ENCODE measurements around the gene RAB22A. TPM values are rescaled to one million over a fixed set of nuclear protein-coding genes. Genes with fewer than 3 reads are reported as not detected.
A peak's percentile ranks its signal among the peaks of the same experiment; 100 is the strongest.

Gene RAB22A
- 12.8 and 13.7 TPM in 2 replicates for total RNA-seq
- 19.5 and 20.6 TPM in 2 replicates for polyA plus RNA-seq
- polyA plus RNA-seq (2012), result 10.7 and 11.7 TPM in 2 replicates
- 3.9 and 13.0 TPM in 2 replicates for polyA minus RNA-seq (ENCODE audit: low replicate concordance)

DNA sequence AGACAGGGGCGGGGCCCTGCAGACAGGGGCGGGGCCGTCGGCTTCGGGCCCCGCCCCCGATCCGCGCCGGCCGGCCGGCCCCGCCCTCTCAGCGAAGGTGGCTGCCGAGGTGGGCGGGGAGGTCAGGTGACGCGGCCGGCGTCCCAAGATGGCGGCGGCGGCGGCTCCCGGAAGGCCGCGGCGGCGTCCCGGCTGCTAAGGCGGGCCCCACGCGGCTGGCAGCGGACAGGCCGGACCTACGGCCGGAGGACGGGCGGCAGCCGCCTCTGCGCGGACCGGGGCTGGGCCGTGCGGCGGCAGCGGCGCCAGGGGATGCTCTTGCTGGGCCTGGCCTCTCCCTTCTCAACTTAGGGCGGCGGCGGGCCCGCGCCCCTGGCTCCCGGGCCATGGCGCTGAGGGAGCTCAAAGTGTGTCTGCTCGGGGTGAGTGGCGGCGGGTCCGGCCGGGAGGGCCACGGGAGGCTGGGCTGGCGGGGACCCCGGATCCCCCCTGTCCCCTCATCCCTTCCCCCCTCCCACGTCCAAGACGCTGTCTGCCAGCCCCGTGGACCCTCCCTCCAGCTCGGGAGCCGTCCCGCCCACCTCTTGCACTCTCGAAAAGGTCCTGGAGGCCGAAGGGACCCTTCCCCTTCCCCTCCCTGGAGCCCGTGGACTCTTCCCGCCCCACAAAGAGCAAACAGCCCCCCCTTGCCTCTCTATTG is at the start of gene RAB22A:
Gene RAB22A, plus strand, starts transcription at position 125 of the 700 bp plus-strand sequence. Its CDS starts 262 bp downstream, at position 387.
- Histone ChIP-seq H4K20me1 (ENCODE audit: control insufficient read depth, extremely low read depth, insufficient read depth, low read length) (no peaks in the 10 kb centered on the region), H3K4me3 (replicated peaks in 1 of 4; ENCODE audit: control extremely low read depth in 1 of 4, insufficient read depth in 1 of 4, low read depth in 3 of 4, low read length in 4 of 4) (peak within 1 kb of the TSS; percentile 73 to 97 (median 94)), H2AFZ (ENCODE audit: low read length) (peak within 1 kb of the TSS; percentile 67), H3K9ac (ENCODE audit: insufficient read depth, low read length) (peak within 1 kb of the TSS; percentile 95), H3K9me3 (ENCODE audit: control insufficient read depth, insufficient read depth, low read depth, low read length) (no peaks in the 10 kb centered on the region), H3K4me1 (ENCODE audit: control insufficient read depth, extremely low read depth, insufficient read depth, low read length) (no peaks in the 10 kb centered on the region), H3K4me2 (ENCODE audit: extremely low read depth, insufficient read depth, low read length) (peak within 1 kb of the TSS; percentile 91), H3K79me2 (ENCODE audit: control insufficient read depth, insufficient read depth, low read length) (peaks cover 34% of the 10 kb centered on the region), H3K27me3 (ENCODE audit: control insufficient read depth, insufficient read depth, low read length) (no peaks in the 10 kb centered on the region), H3K36me3 (ENCODE audit: control insufficient read depth, insufficient read depth, low read length) (peaks cover 6% of the 10 kb centered on the region), H3K27ac (ENCODE audit: insufficient read depth, low read length) (peak within 1 kb of the TSS; percentile 86)
- peak; percentile 67 to 82 for DNase-seq (ENCODE audit: low read depth in 2 of 2)
- TF ChIP-seq CTCF (conservative IDR thresholded peaks at IDR 0.05 in 1 of 2, IDR thresholded peaks at IDR 0.05 in 1 of 2; ENCODE audit: low read depth in 1 of 2, low read length in 2 of 2) (no peak), EZH2 (IDR thresholded peaks at IDR 0.05; ENCODE audit: low read length, missing control alignments) (no peak)

DNA sequence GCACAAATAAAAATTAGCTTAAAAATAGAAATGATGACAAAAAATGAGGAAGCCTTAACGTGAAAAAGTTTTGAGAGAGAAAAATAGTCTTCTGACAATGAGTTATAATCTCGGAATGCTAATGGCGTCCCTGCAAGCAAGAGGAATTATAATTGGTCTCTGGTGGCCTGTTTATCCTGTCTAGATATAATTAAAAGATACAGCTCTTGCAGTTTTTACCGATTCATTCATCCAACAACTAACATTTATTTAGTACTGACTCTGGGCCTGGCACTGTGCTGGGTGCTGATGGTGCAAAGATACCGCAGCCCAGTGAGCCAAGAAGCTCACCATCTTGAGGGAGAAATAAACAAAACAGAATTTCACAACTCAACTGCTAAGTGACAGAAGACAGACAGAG is 49.5 kb upstream of the RAB22A start:
- H3K79me2 ChIP-seq (ENCODE audit: control insufficient read depth, insufficient read depth, low read length), result no peaks in the 10 kb centered on the region
- H3K4me1 ChIP-seq (ENCODE audit: control insufficient read depth, extremely low read depth, insufficient read depth, low read length), result no peaks in the 10 kb centered on the region
- no peak overlapping the region for H3K27ac ChIP-seq (ENCODE audit: insufficient read depth, low read length)
- H2AFZ ChIP-seq (ENCODE audit: low read length), result no peak overlapping the region
- DNase-seq (ENCODE audit: low read depth in 2 of 2), result no peak
- no peaks in the 10 kb centered on the region for H4K20me1 ChIP-seq (ENCODE audit: control insufficient read depth, extremely low read depth, insufficient read depth, low read length)
- H3K4me2 ChIP-seq (ENCODE audit: extremely low read depth, insufficient read depth, low read length), result no peak overlapping the region
- H3K36me3 ChIP-seq (ENCODE audit: control insufficient read depth, insufficient read depth, low read length), result peaks cover 9% of the 10 kb centered on the region
- no peak overlapping the region for H3K9ac ChIP-seq (ENCODE audit: insufficient read depth, low read length)
- H3K4me3 ChIP-seq (replicated peaks in 1 of 4; ENCODE audit: control extremely low read depth in 1 of 4, insufficient read depth in 1 of 4, low read depth in 3 of 4, low read length in 4 of 4), result no peak overlapping the region
- H3K9me3 ChIP-seq (ENCODE audit: control insufficient read depth, insufficient read depth, low read depth, low read length), result no peaks in the 10 kb centered on the region
- TF ChIP-seq EZH2 (IDR thresholded peaks at IDR 0.05; ENCODE audit: low read length, missing control alignments) (no peak), CTCF (conservative IDR thresholded peaks at IDR 0.05 in 1 of 2, IDR thresholded peaks at IDR 0.05 in 1 of 2; ENCODE audit: low read depth in 1 of 2, low read length in 2 of 2) (no peak)
- no peaks in the 10 kb centered on the region for H3K27me3 ChIP-seq (ENCODE audit: control insufficient read depth, insufficient read depth, low read length)

DNA sequence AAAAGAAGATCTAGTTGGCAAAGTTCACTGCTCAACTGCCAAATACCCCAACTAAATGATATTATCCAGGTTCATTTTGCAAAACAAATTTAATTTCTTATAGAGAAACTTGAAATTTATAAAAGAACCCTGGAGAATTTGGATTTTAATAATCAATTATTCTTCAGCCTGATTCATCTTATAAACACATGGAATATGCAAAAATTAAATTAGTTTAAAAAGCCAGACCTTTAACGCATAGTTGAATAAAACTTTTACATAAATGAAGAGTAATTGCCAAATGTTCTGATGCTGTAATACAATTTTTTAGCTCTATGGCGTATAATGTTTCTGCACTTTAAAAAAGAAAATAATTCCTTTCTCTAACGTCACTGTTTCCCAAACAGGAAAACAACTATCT is 47.9 kb upstream of the RAB22A start:
- DNase-seq (ENCODE audit: low read depth in 2 of 2), result no peak
- Histone ChIP-seq H3K9me3 (ENCODE audit: control insufficient read depth, insufficient read depth, low read depth, low read length) (no peaks in the 10 kb centered on the region), H4K20me1 (ENCODE audit: control insufficient read depth, extremely low read depth, insufficient read depth, low read length) (no peaks in the 10 kb centered on the region), H3K27me3 (ENCODE audit: control insufficient read depth, insufficient read depth, low read length) (no peaks in the 10 kb centered on the region), H3K4me3 (replicated peaks in 1 of 4; ENCODE audit: control extremely low read depth in 1 of 4, insufficient read depth in 1 of 4, low read depth in 3 of 4, low read length in 4 of 4) (no peak overlapping the region), H3K4me1 (ENCODE audit: control insufficient read depth, extremely low read depth, insufficient read depth, low read length) (no peaks in the 10 kb centered on the region), H3K9ac (ENCODE audit: insufficient read depth, low read length) (no peak overlapping the region), H3K79me2 (ENCODE audit: control insufficient read depth, insufficient read depth, low read length) (no peaks in the 10 kb centered on the region), H3K36me3 (ENCODE audit: control insufficient read depth, insufficient read depth, low read length) (peaks cover 11% of the 10 kb centered on the region), H2AFZ (ENCODE audit: low read length) (no peak overlapping the region), H3K27ac (ENCODE audit: insufficient read depth, low read length) (no peak overlapping the region), H3K4me2 (ENCODE audit: extremely low read depth, insufficient read depth, low read length) (no peak overlapping the region)
- TF ChIP-seq CTCF (conservative IDR thresholded peaks at IDR 0.05 in 1 of 2, IDR thresholded peaks at IDR 0.05 in 1 of 2; ENCODE audit: low read depth in 1 of 2, low read length in 2 of 2) (no peak), EZH2 (IDR thresholded peaks at IDR 0.05; ENCODE audit: low read length, missing control alignments) (no peak)
